DMS 273 (cell line): ENCODE data around the gene P4HA1.

Experiments
- DNase-seq: peaks from one replicate; lab custom pipeline; 2025; ENCODE audit not compliant: unreplicated experiment; lab: John Stamatoyannopoulos, UW

The P4HA1 gene

GRCh38 chr10:73094986-73095480 lies 1.6 kb downstream of the P4HA1 start:
- no peak for DNase-seq

- no peak for DNase-seq
Observed at GRCh38 chr10:73093922-73094850, 2.5 kb downstream of the P4HA1 start.

- no peak for DNase-seq
Observed at GRCh38 chr10:73092830-73093229, 3.8 kb downstream of the P4HA1 start.

GRCh38 chr10:73088304-73088703 lies 8.4 kb downstream of the P4HA1 start:
- DNase-seq: no peak

GRCh38 chr10:73086816-73087215 lies 9.8 kb downstream of the P4HA1 start:
- no peak for DNase-seq

GRCh38 chr10:73084209-73084608 lies 12.5 kb downstream of the P4HA1 start:
- no peak for DNase-seq

- no peak for DNase-seq
Observed at GRCh38 chr10:73083221-73083620, 13.4 kb downstream of the P4HA1 start.

- DNase-seq: no peak
Observed at GRCh38 chr10:73079779-73080541, 16.7 kb downstream of the P4HA1 start.

GRCh38 chr10:73076360-73077183 lies 20.1 kb downstream of the P4HA1 start:
- peak; percentile 53 for DNase-seq

GRCh38 chr10:73075829-73076228 lies 20.8 kb downstream of the P4HA1 start:
- DNase-seq: no peak

GRCh38 chr10:73073627-73074026 lies 23.0 kb downstream of the P4HA1 start:
- no peak for DNase-seq

- no peak for DNase-seq
Observed at GRCh38 chr10:73065441-73065840, 31.2 kb downstream of the P4HA1 start.

GRCh38 chr10:73061743-73062142 lies 34.9 kb downstream of the P4HA1 start:
- DNase-seq: no peak

GRCh38 chr10:73060738-73061635 lies 35.7 kb downstream of the P4HA1 start:
- DNase-seq: peak; percentile 51

- DNase-seq: no peak
Observed at GRCh38 chr10:73060173-73060572, 36.5 kb downstream of the P4HA1 start.

- no peak for DNase-seq
Observed at GRCh38 chr10:73058057-73058591, 38.5 kb downstream of the P4HA1 start.

- no peak for DNase-seq
Observed at GRCh38 chr10:73054286-73054685, 42.4 kb downstream of the P4HA1 start.

- DNase-seq: no peak
Observed at GRCh38 chr10:73053275-73053674, 43.4 kb downstream of the P4HA1 start.

- no peak for DNase-seq
Observed at GRCh38 chr10:73044378-73045285, 52.0 kb downstream of the P4HA1 start.
